ENCODE measurements around the gene DGKG.
A peak's percentile ranks its signal among the peaks of the same experiment; 100 is the strongest.

Gene DGKG

GRCh38 chr3:186143250-186143649, 218.8 kb downstream of the DGKG start:
- Mint-ChIP-seq H3K9me3 (no peaks in the 10 kb centered on the region), H3K4me1 (peaks cover 29% of the 10 kb centered on the region), H3K36me3 (ENCODE audit: low read depth) (no peaks in the 10 kb centered on the region), H3K27ac (peak overlapping the region; percentile 53), H3K27me3 (ENCODE audit: low read depth, poor library complexity) (peaks cover 8% of the 10 kb centered on the region), H3K4me3 (no peak overlapping the region)
- TF ChIP-seq CTCF (IDR thresholded peaks at IDR 0.05) = no peak
- DNase-seq = no peak

- Mint-ChIP-seq H3K4me3 (peak overlapping the region; percentile 5), H3K27ac (peak overlapping the region; percentile 53), H3K27me3 (ENCODE audit: low read depth, poor library complexity) (peaks cover 8% of the 10 kb centered on the region), H3K36me3 (ENCODE audit: low read depth) (no peaks in the 10 kb centered on the region), H3K4me1 (peaks cover 36% of the 10 kb centered on the region), H3K9me3 (no peaks in the 10 kb centered on the region)
- TF ChIP-seq CTCF (IDR thresholded peaks at IDR 0.05) = no peak
- DNase-seq = no peak
Observed at GRCh38 chr3:186142393-186142932, 219.6 kb downstream of the DGKG start.

- DNase-seq = no peak
- Mint-ChIP-seq H3K4me3 (peak overlapping the region; percentile 3), H3K27ac (peak overlapping the region; percentile 1), H3K4me1 (peaks cover 40% of the 10 kb centered on the region), H3K9me3 (no peaks in the 10 kb centered on the region), H3K27me3 (ENCODE audit: low read depth, poor library complexity) (peaks cover 8% of the 10 kb centered on the region), H3K36me3 (ENCODE audit: low read depth) (no peaks in the 10 kb centered on the region)
- no peak for TF ChIP-seq CTCF (IDR thresholded peaks at IDR 0.05)
Observed at GRCh38 chr3:186141790-186142189, 220.2 kb downstream of the DGKG start.

GRCh38 chr3:186138272-186138981, 223.6 kb downstream of the DGKG start:
- Mint-ChIP-seq H3K9me3 (no peaks in the 10 kb centered on the region), H3K4me3 (no peak overlapping the region), H3K27me3 (ENCODE audit: low read depth, poor library complexity) (peaks cover 5% of the 10 kb centered on the region), H3K27ac (peak overlapping the region; percentile 33), H3K4me1 (peaks cover 50% of the 10 kb centered on the region), H3K36me3 (ENCODE audit: low read depth) (no peaks in the 10 kb centered on the region)
- no peak for DNase-seq
- no peak for TF ChIP-seq CTCF (IDR thresholded peaks at IDR 0.05)

GRCh38 chr3:186137051-186137685, 224.9 kb downstream of the DGKG start:
- Mint-ChIP-seq H3K36me3 (ENCODE audit: low read depth) (no peaks in the 10 kb centered on the region), H3K9me3 (no peaks in the 10 kb centered on the region), H3K4me3 (no peak overlapping the region), H3K27me3 (ENCODE audit: low read depth, poor library complexity) (peaks cover 6% of the 10 kb centered on the region), H3K4me1 (peaks cover 44% of the 10 kb centered on the region), H3K27ac (no peak overlapping the region)
- TF ChIP-seq CTCF (IDR thresholded peaks at IDR 0.05) = no peak
- no peak for DNase-seq

All from nephron progenitor cell (in vitro differentiated cells).